Stimulated activated CD4-positive, alpha-beta T cell treated with anti-CD3 and anti-CD28 coated beads, Interleukin-2, amount 100 ng/mL, for 48 hours (primary cell): ENCODE measurements around the gene KLF16.

Source experiments
- DNase-seq, 2 donors: peaks; one replicate each; pipeline ENCODE4 v3.0.0-alpha.2; 2020

KLF16 gene

GRCh38 chr19:1854039-1854541, 9.3 kb downstream of the KLF16 start:
- DNase-seq = no peak

GRCh38 chr19:1853295-1854038, 9.9 kb downstream of the KLF16 start:
- DNase-seq = peak; percentile 84 to 89

- no peak for DNase-seq
These were observed 10.7 kb downstream of the KLF16 start for GRCh38 chr19:1852581-1853128.

GRCh38 chr19:1851654-1852580, 11.5 kb downstream of the KLF16 start:
- peak in 1 of 2 donors; percentile 40 for DNase-seq

- no peak for DNase-seq
These were observed 12.3 kb downstream of the KLF16 start for GRCh38 chr19:1850809-1851653.

- DNase-seq = no peak
These were observed 13.4 kb downstream of the KLF16 start for GRCh38 chr19:1849886-1850398.

- no peak for DNase-seq
These were observed 14.3 kb downstream of the KLF16 start for GRCh38 chr19:1849132-1849474.

- peak; percentile 99 for DNase-seq
These were observed 14.8 kb downstream of the KLF16 start, which contains the start of gene REXO1 for GRCh38 chr19:1848399-1849131. Gene REXO1, minus strand, starts transcription at chr19:1848483. Its CDS starts 125 bp downstream, at chr19:1848358.

- DNase-seq = no peak
These were observed 15.5 kb downstream of the KLF16 start for GRCh38 chr19:1847684-1848398.

GRCh38 chr19:1847348-1847683, 16.1 kb downstream of the KLF16 start:
- DNase-seq = no peak

GRCh38 chr19:1846517-1847204, 16.7 kb downstream of the KLF16 start:
- no peak for DNase-seq

- DNase-seq = no peak
These were observed 17.7 kb downstream of the KLF16 start for GRCh38 chr19:1845642-1846041.

GRCh38 chr19:1845125-1845515, 18.3 kb downstream of the KLF16 start:
- no peak for DNase-seq

- DNase-seq = no peak
These were observed 18.8 kb downstream of the KLF16 start for GRCh38 chr19:1844513-1845124.

- DNase-seq = no peak
These were observed 19.6 kb downstream of the KLF16 start for GRCh38 chr19:1843646-1844394.

- no peak for DNase-seq
These were observed 20.3 kb downstream of the KLF16 start for GRCh38 chr19:1843116-1843515.

GRCh38 chr19:1841209-1841924, 22.0 kb downstream of the KLF16 start:
- DNase-seq = no peak

GRCh38 chr19:1840541-1841115, 22.8 kb downstream of the KLF16 start:
- DNase-seq = no peak
